Measurements from ENCODE around the gene LMO7.
"Not testable (repeated sequence)": the region's sequence is repeated elsewhere in the genome, so short reads cannot be mapped to it uniquely, and the experiment has no call there.

GRCh38 chr13:75695908-75696307 is 59.8 kb downstream of the LMO7 start:
- TF ChIP-seq YY1 (IDR thresholded peaks at IDR 0.05; ENCODE audit: insufficient read depth, insufficient read length); ZNF274 (IDR thresholded peaks at IDR 0.05; ENCODE audit: low read depth, low read length): not testable (repeated sequence)

All from NT2/D1 (cell line).